ENCODE measurements around the gene DAPK2.

- TF ChIP-seq CTCF (IDR thresholded peaks at IDR 0.05), result no peak
- no peak for TF ChIP-seq EZH2 (IDR thresholded peaks at IDR 0.05; ENCODE audit: borderline replicate concordance, insufficient read depth, low read depth, low read length, poor library complexity, severe bottlenecking)
Measured at GRCh38 chr15:64009798-64010261, 36.5 kb downstream of the DAPK2 start.

All from B cell (primary cell).